ENCODE data around the gene COL12A1.

COL12A1 gene

DNA sequence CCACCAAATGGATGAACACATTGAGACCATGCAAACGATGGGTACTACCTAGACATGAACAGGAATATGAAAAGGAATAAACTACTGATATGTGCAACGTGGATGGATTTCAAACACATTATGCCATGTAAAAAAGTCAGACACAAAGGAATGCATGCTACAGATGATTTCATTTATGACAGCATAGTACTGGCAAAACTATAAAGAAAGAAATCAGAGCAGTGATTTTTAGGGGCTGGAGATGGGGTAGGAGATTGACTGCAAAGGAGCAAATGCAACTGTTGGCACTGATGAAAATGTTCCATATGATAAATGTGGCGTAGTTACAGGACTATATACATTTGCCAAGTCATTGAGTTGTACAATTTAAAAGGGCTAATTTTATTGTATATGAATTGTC is 13.4 kb upstream of the COL12A1 start:
- Histone ChIP-seq H3K9ac (ENCODE audit: low read length) (no peak overlapping the region), H3K18ac (ENCODE audit: low read depth in 1 of 2, low read length in 2 of 2) (no peak overlapping the region), H3K23ac (ENCODE audit: low read length in 2 of 2) (no peak overlapping the region), H3K27ac (ENCODE audit: low read length, poor library complexity, severe bottlenecking) (no peak overlapping the region), H4K91ac (ENCODE audit: low read length) (no peak overlapping the region), H2BK12ac (ENCODE audit: low read length in 2 of 2) (no peak overlapping the region), H3K79me1 (replicated peaks; ENCODE audit: low read length, poor library complexity, severe bottlenecking) (no peaks in the 10 kb centered on the region), H2BK5ac (ENCODE audit: low read depth, low read length, poor library complexity, severe bottlenecking) (no peak overlapping the region), H4K8ac (ENCODE audit: low read length) (no peak overlapping the region), H2AK5ac (ENCODE audit: low read length, severe bottlenecking) (no peak overlapping the region), H3K36me3 (ENCODE audit: control insufficient read depth in 1 of 2, insufficient read depth in 2 of 2, low read depth in 1 of 2, low read length in 2 of 2) (no peaks in the 10 kb centered on the region), H3K4me1 (ENCODE audit: control insufficient read depth, insufficient read depth, low read depth, low read length) (peaks cover 1% of the 10 kb centered on the region), H3K14ac (ENCODE audit: low read length in 2 of 2) (no peak overlapping the region), H2AFZ (ENCODE audit: low read depth, low read length) (no peak overlapping the region), H2BK120ac (ENCODE audit: low read depth, low read length) (no peak overlapping the region), H2BK15ac (ENCODE audit: low read depth, poor library complexity, severe bottlenecking) (no peak overlapping the region), H3K4me3 (ENCODE audit: insufficient read depth in 1 of 2, low read depth in 1 of 2, low read length in 2 of 2) (no peak overlapping the region), H3K27me3 (ENCODE audit: control insufficient read depth in 1 of 2, insufficient read depth in 1 of 2, low read length in 2 of 2) (peaks cover 0 to 2% of the 10 kb centered on the region in 2 experiments), H3K4me2 (ENCODE audit: low read length, poor library complexity, severe bottlenecking) (no peak overlapping the region), H3K9me3 (ENCODE audit: control insufficient read depth, low read length) (no peaks in the 10 kb centered on the region), H3K4ac (ENCODE audit: low read depth in 1 of 2, low read length in 2 of 2) (no peak overlapping the region)
- DNase-seq: no peak
- WGBS: no CpG with 5 or more reads among the region's 3 CpGs

- peak; percentile 88 for DNase-seq
- Histone ChIP-seq H2AFZ (ENCODE audit: low read depth, low read length) (no peak overlapping the region), H2BK15ac (ENCODE audit: low read depth, poor library complexity, severe bottlenecking) (no peak overlapping the region), H2AK5ac (ENCODE audit: low read length, severe bottlenecking) (no peak overlapping the region), H3K4me2 (ENCODE audit: low read length, poor library complexity, severe bottlenecking) (no peak overlapping the region), H4K8ac (ENCODE audit: low read length) (no peak overlapping the region), H3K4me1 (ENCODE audit: control insufficient read depth, insufficient read depth, low read depth, low read length) (no peaks in the 10 kb centered on the region), H3K14ac (ENCODE audit: low read length in 2 of 2) (no peak overlapping the region), H3K18ac (ENCODE audit: low read depth in 1 of 2, low read length in 2 of 2) (no peak overlapping the region), H4K91ac (ENCODE audit: low read length) (no peak overlapping the region), H3K9me3 (ENCODE audit: control insufficient read depth, low read length) (no peaks in the 10 kb centered on the region), H2BK120ac (ENCODE audit: low read depth, low read length) (no peak overlapping the region), H3K23ac (ENCODE audit: low read length in 2 of 2) (no peak overlapping the region), H2BK12ac (ENCODE audit: low read length in 2 of 2) (peak overlapping the region in 1 of 2 experiments; percentile 2), H3K9ac (ENCODE audit: low read length) (peak overlapping the region; percentile 28), H3K4me3 (ENCODE audit: insufficient read depth in 1 of 2, low read depth in 1 of 2, low read length in 2 of 2) (peak overlapping the region in 1 of 2 experiments; percentile 40), H2BK5ac (ENCODE audit: low read depth, low read length, poor library complexity, severe bottlenecking) (no peak overlapping the region), H3K27me3 (ENCODE audit: control insufficient read depth in 1 of 2, insufficient read depth in 1 of 2, low read length in 2 of 2) (peaks cover 0 to 2% of the 10 kb centered on the region in 2 experiments), H3K4ac (ENCODE audit: low read depth in 1 of 2, low read length in 2 of 2) (no peak overlapping the region), H3K36me3 (ENCODE audit: control insufficient read depth in 1 of 2, insufficient read depth in 2 of 2, low read depth in 1 of 2, low read length in 2 of 2) (no peaks in the 10 kb centered on the region), H3K79me1 (replicated peaks; ENCODE audit: low read length, poor library complexity, severe bottlenecking) (no peaks in the 10 kb centered on the region), H3K27ac (ENCODE audit: low read length, poor library complexity, severe bottlenecking) (no peak overlapping the region)
- whole genome bisulfite sequencing: no CpG with 5 or more reads among the region's 4 CpGs
Measured at GRCh38 chr6:75217193-75217592, 11.3 kb upstream of the COL12A1 start.

- H2BK120ac ChIP-seq (ENCODE audit: low read depth, low read length): no peak overlapping the region
- H2BK15ac ChIP-seq (ENCODE audit: low read depth, poor library complexity, severe bottlenecking): no peak overlapping the region
- H3K23ac ChIP-seq (ENCODE audit: low read length in 2 of 2): no peak overlapping the region
- no peak overlapping the region for H3K4me3 ChIP-seq (ENCODE audit: insufficient read depth in 1 of 2, low read depth in 1 of 2, low read length in 2 of 2)
- H3K27me3 ChIP-seq (ENCODE audit: control insufficient read depth in 1 of 2, insufficient read depth in 1 of 2, low read length in 2 of 2): peaks cover 0 to 2% of the 10 kb centered on the region in 2 experiments
- no peak for DNase-seq
- no peak overlapping the region for H3K9ac ChIP-seq (ENCODE audit: low read length)
- H2AFZ ChIP-seq (ENCODE audit: low read depth, low read length): no peak overlapping the region
- H3K27ac ChIP-seq (ENCODE audit: low read length, poor library complexity, severe bottlenecking): no peak overlapping the region
- no peak overlapping the region for H2BK5ac ChIP-seq (ENCODE audit: low read depth, low read length, poor library complexity, severe bottlenecking)
- peak overlapping the region; percentile 17 to 80 for H2BK12ac ChIP-seq (ENCODE audit: low read length in 2 of 2)
- peak overlapping the region in 1 of 2 experiments; percentile 2 for H3K4ac ChIP-seq (ENCODE audit: low read depth in 1 of 2, low read length in 2 of 2)
- WGBS: 88% methylated on average over 4 of the region's 4 CpGs
- no peak overlapping the region for H4K8ac ChIP-seq (ENCODE audit: low read length)
- no peaks in the 10 kb centered on the region for H3K79me1 ChIP-seq (replicated peaks; ENCODE audit: low read length, poor library complexity, severe bottlenecking)
- no peak overlapping the region for H3K18ac ChIP-seq (ENCODE audit: low read depth in 1 of 2, low read length in 2 of 2)
- no peak overlapping the region for H3K14ac ChIP-seq (ENCODE audit: low read length in 2 of 2)
- no peak overlapping the region for H2AK5ac ChIP-seq (ENCODE audit: low read length, severe bottlenecking)
- H3K9me3 ChIP-seq (ENCODE audit: control insufficient read depth, low read length): no peaks in the 10 kb centered on the region
- no peaks in the 10 kb centered on the region for H3K4me1 ChIP-seq (ENCODE audit: control insufficient read depth, insufficient read depth, low read depth, low read length)
- no peak overlapping the region for H3K4me2 ChIP-seq (ENCODE audit: low read length, poor library complexity, severe bottlenecking)
- H4K91ac ChIP-seq (ENCODE audit: low read length): peak overlapping the region; percentile 36
- H3K36me3 ChIP-seq (ENCODE audit: control insufficient read depth in 1 of 2, insufficient read depth in 2 of 2, low read depth in 1 of 2, low read length in 2 of 2): no peaks in the 10 kb centered on the region
Measured at GRCh38 chr6:75215291-75215690, 9.4 kb upstream of the COL12A1 start.

- peak overlapping the region in 1 of 2 experiments; percentile 53 for H3K4ac ChIP-seq (ENCODE audit: low read depth in 1 of 2, low read length in 2 of 2)
- no peak overlapping the region for H2BK15ac ChIP-seq (ENCODE audit: low read depth, poor library complexity, severe bottlenecking)
- no peak overlapping the region for H3K4me3 ChIP-seq (ENCODE audit: insufficient read depth in 1 of 2, low read depth in 1 of 2, low read length in 2 of 2)
- H3K27me3 ChIP-seq (ENCODE audit: control insufficient read depth in 1 of 2, insufficient read depth in 1 of 2, low read length in 2 of 2): peaks cover 0 to 2% of the 10 kb centered on the region in 2 experiments
- no peak overlapping the region for H3K23ac ChIP-seq (ENCODE audit: low read length in 2 of 2)
- H3K9ac ChIP-seq (ENCODE audit: low read length): no peak overlapping the region
- H3K36me3 ChIP-seq (ENCODE audit: control insufficient read depth in 1 of 2, insufficient read depth in 2 of 2, low read depth in 1 of 2, low read length in 2 of 2): no peaks in the 10 kb centered on the region
- H2BK12ac ChIP-seq (ENCODE audit: low read length in 2 of 2): peak overlapping the region in 1 of 2 experiments; percentile 29
- 88% methylated on average over 1 of the region's 2 CpGs for WGBS
- no peak overlapping the region for H2BK5ac ChIP-seq (ENCODE audit: low read depth, low read length, poor library complexity, severe bottlenecking)
- no peak overlapping the region for H3K27ac ChIP-seq (ENCODE audit: low read length, poor library complexity, severe bottlenecking)
- no peak overlapping the region for H3K4me2 ChIP-seq (ENCODE audit: low read length, poor library complexity, severe bottlenecking)
- peaks cover under 1% of the 10 kb centered on the region for H3K4me1 ChIP-seq (ENCODE audit: control insufficient read depth, insufficient read depth, low read depth, low read length)
- H3K79me1 ChIP-seq (replicated peaks; ENCODE audit: low read length, poor library complexity, severe bottlenecking): no peaks in the 10 kb centered on the region
- no peak overlapping the region for H2AFZ ChIP-seq (ENCODE audit: low read depth, low read length)
- H2BK120ac ChIP-seq (ENCODE audit: low read depth, low read length): no peak overlapping the region
- no peaks in the 10 kb centered on the region for H3K9me3 ChIP-seq (ENCODE audit: control insufficient read depth, low read length)
- no peak overlapping the region for H4K91ac ChIP-seq (ENCODE audit: low read length)
- H3K14ac ChIP-seq (ENCODE audit: low read length in 2 of 2): peak overlapping the region in 1 of 2 experiments; percentile 11
- H3K18ac ChIP-seq (ENCODE audit: low read depth in 1 of 2, low read length in 2 of 2): no peak overlapping the region
- no peak for DNase-seq
- peak overlapping the region; percentile 2 for H2AK5ac ChIP-seq (ENCODE audit: low read length, severe bottlenecking)
- H4K8ac ChIP-seq (ENCODE audit: low read length): no peak overlapping the region
Measured at GRCh38 chr6:75213732-75214131, 7.9 kb upstream of the COL12A1 start.

Data from mesenchymal stem cell (in vitro differentiated cells and primary cell).